Measurements from ENCODE around the gene B4GALNT3. TPM values are rescaled to one million over a fixed set of nuclear protein-coding genes. Genes with fewer than 3 reads are reported as not detected.

The B4GALNT3 gene
- total RNA-seq, 1 experiment from 2014 or later, result 23.3 TPM

- Histone ChIP-seq H3K56ac (ENCODE audit: insufficient read length, low read depth, low read length) (no peak overlapping the region), H3K27me3 (ENCODE audit: insufficient read depth, low read length) (no peaks in the 10 kb centered on the region), H2BK120ac (ENCODE audit: low read depth, low read length, poor library complexity, severe bottlenecking) (no peak overlapping the region), H3K4ac (ENCODE audit: low read depth, low read length) (no peak overlapping the region), H3K23ac (ENCODE audit: insufficient read length, low read depth, low read length) (no peak overlapping the region), H3K27ac (ENCODE audit: insufficient read length, low read depth, low read length) (no peak overlapping the region), H4K5ac (ENCODE audit: insufficient read length, low read depth, low read length) (no peak overlapping the region), H4K8ac (replicated peaks; ENCODE audit: insufficient read length, low read depth, low read length) (no peak overlapping the region), H2BK5ac (ENCODE audit: insufficient read length, low read length) (no peak overlapping the region), H2AFZ (ENCODE audit: low read length) (no peak overlapping the region), H3K23me2 (ENCODE audit: insufficient read length, low read depth, low read length, poor library complexity, severe bottlenecking) (peaks cover 10% of the 10 kb centered on the region), H3K79me2 (ENCODE audit: insufficient read depth, low read length) (no peaks in the 10 kb centered on the region), H4K20me1 (ENCODE audit: control insufficient read depth, insufficient read depth, insufficient read length) (no peaks in the 10 kb centered on the region), H2BK20ac (ENCODE audit: low read depth, low read length, poor library complexity, severe bottlenecking) (no peak overlapping the region), H3K18ac (ENCODE audit: insufficient read length, low read depth, low read length) (no peak overlapping the region), H2AK5ac (ENCODE audit: insufficient read length, low read length) (no peak overlapping the region), H3T11ph (ENCODE audit: low read length) (no peak overlapping the region), H4K91ac (ENCODE audit: insufficient read length, low read depth, low read length) (no peak overlapping the region), H3K4me2 (ENCODE audit: insufficient read depth, insufficient read length, low read length) (no peak overlapping the region), H2BK15ac (ENCODE audit: low read depth, low read length) (no peak overlapping the region), H3K9ac (ENCODE audit: extremely low read depth, insufficient read length, low read length) (no peak overlapping the region), H3K14ac (ENCODE audit: insufficient read depth, low read length) (no peak overlapping the region), H2BK12ac (ENCODE audit: insufficient read length, low read depth, low read length) (no peak overlapping the region), H3K79me1 (ENCODE audit: insufficient read depth, low read depth, low read length, poor library complexity, severe bottlenecking) (no peaks in the 10 kb centered on the region), H3K9me3 (ENCODE audit: control insufficient read depth, low read depth, low read length) (no peaks in the 10 kb centered on the region), H3K4me1 (ENCODE audit: insufficient read depth, low read length) (peaks cover 2% of the 10 kb centered on the region; the same call in 1 of the 2 replicates)
- Mint-ChIP-seq H3K27me3 (ENCODE audit: low read depth) (peaks cover 13% of the 10 kb centered on the region), H3K4me1 (peaks cover 36 to 40% of the 10 kb centered on the region in 2 experiments), H3K36me3 (ENCODE audit: insufficient read depth in 1 of 3, low read depth in 3 of 3) (peaks cover 0 to 2% (median 0%) of the 10 kb centered on the region in 3 experiments; a peak in 3 of 7 replicates), H3K27ac (no peak overlapping the region; a peak in 1 of 7 replicates), H3K9me3 (peaks cover 2 to 6% of the 10 kb centered on the region in 2 experiments; a peak in 2 of 5 replicates), H3K4me3 (no peak overlapping the region)
- TF ChIP-seq CTCF (conservative IDR thresholded peaks at IDR 0.05), result no peak
- WGBS (ENCODE audit: extremely low coverage, insufficient read length, low lambda C conversion rate), result no CpG with 5 or more reads among the region's 7 CpGs
- DNase-seq, result no peak
Measured at GRCh38 chr12:575129-575502, 115.4 kb downstream of the B4GALNT3 start.

Data from H9 (cell line).